ENCODE measurements around the gene GLOD5.

Gene GLOD5

DNA sequence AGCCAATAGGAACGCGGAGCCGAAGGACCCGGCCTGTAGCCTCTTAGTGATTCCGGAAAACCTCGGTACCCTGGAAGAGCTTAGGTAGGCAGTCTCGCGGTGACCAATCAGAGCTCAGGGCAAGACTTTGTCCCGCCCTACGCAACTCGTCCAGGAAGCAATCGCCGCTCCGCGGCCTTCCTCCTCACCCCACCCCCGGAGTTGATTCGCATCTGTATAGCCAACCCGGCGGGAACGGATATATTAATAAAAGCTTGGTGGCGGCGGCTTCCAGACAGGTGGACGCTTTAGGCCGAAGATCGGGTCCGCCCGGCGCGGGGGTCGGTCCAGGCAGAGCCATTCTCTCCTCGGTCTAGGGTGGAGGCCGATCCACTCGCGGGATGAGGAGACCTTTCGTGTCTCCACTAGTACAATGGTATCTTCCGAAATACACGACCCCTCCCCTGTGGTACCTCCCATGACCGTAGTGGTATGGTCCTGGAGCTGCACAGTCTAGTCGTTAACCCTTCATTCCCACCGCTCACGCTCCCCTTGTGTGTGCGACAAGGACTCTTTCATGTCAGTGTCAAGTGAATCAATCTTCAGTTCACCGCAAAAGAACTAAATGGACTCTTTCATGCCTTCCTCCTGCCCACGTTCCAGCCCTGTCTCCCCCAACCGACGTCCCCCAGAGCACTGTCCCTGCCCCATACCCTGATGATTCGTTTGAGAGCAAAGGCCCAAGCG, 24.2 kb upstream of the GLOD5 start:
- peak; percentile 86 for DNase-seq (ENCODE audit: low spot score)
- Mint-ChIP-seq H3K9me3 (no peaks in the 10 kb centered on the region), H3K36me3 (ENCODE audit: low read depth) (peaks cover 6% of the 10 kb centered on the region), H3K4me1 (ENCODE audit: low read depth) (peaks cover 12% of the 10 kb centered on the region), H3K4me3 (peak overlapping the region; percentile 95), H3K27me3 (ENCODE audit: low read depth) (no peaks in the 10 kb centered on the region), H3K27ac (peak overlapping the region; percentile 97)

DNA sequence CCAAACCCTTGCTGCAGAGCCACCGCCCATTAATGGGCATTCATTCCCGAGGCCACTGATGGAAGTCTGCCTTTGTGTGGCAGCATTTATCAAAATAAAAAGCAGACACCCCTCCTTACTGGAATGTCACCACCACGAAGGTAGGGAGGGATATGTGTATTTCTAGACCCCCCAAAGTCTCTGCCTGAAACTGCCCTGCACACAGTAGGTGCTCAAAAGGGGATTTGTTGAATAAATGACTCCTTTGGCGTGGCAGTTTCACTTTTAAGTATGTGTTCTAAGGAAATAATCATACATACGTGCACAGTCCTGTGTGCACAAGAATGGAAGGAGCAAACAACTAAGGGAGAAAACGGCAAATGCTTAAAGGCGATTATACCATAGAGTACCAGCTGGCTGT, 23.6 kb upstream of the GLOD5 start:
- Mint-ChIP-seq H3K4me1 (ENCODE audit: low read depth) (peaks cover 12% of the 10 kb centered on the region), H3K27me3 (ENCODE audit: low read depth) (no peaks in the 10 kb centered on the region), H3K27ac (peak overlapping the region; percentile 97), H3K36me3 (ENCODE audit: low read depth) (peaks cover 6% of the 10 kb centered on the region), H3K4me3 (peak overlapping the region; percentile 95), H3K9me3 (no peaks in the 10 kb centered on the region)
- DNase-seq (ENCODE audit: low spot score): no peak

DNA sequence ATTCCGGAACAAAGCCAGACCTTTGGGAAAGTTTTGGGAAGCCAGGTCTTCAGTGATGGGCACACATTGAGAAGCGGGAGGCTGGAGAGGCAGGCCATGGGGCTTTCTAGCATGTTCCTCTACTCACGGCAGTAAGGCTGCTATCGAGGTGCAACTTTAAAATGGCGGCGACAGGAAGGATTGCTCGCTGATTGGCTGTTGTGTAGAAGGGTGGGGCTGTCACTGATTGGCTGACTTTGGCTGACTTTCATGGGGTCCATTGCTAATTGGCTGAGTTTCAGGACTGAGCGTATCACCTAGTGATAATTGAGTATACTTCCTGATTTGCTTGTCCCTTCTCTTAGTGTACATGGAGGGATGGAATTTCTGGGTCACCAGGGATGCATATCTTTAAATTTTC, 19.7 kb upstream of the GLOD5 start:
- peaks cover 5% of the 10 kb centered on the region for H3K4me1 Mint-ChIP-seq (ENCODE audit: low read depth)
- no peak overlapping the region for H3K4me3 Mint-ChIP-seq
- peaks cover 2% of the 10 kb centered on the region for H3K36me3 Mint-ChIP-seq (ENCODE audit: low read depth)
- H3K27ac Mint-ChIP-seq: no peak overlapping the region
- no peaks in the 10 kb centered on the region for H3K9me3 Mint-ChIP-seq
- no peaks in the 10 kb centered on the region for H3K27me3 Mint-ChIP-seq (ENCODE audit: low read depth)
- no peak for DNase-seq (ENCODE audit: low spot score)

DNA sequence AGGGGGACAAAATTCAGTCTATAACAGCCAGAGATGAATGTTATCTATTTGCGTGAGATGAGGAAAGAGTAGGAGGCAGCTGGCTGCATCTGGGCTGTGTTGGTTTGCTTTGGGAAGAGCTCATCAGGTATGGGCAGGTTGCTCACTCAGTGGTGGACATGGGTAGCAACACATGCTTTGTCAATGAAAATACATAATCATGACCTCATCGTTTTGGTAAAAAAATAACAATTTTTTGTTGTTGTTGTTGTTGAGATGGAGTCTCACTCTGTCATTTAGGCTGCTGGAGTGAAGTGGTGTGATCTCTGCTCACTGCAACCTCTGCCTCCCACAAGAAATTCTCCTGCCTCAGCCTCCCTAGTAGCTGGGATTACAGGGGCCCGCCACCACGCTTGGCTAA, 16.3 kb upstream of the GLOD5 start:
- Mint-ChIP-seq H3K4me3 (no peak overlapping the region), H3K9me3 (no peaks in the 10 kb centered on the region), H3K4me1 (ENCODE audit: low read depth) (no peaks in the 10 kb centered on the region), H3K27ac (no peak overlapping the region), H3K27me3 (ENCODE audit: low read depth) (no peaks in the 10 kb centered on the region), H3K36me3 (ENCODE audit: low read depth) (no peaks in the 10 kb centered on the region)
- no peak for DNase-seq (ENCODE audit: low spot score)

DNA sequence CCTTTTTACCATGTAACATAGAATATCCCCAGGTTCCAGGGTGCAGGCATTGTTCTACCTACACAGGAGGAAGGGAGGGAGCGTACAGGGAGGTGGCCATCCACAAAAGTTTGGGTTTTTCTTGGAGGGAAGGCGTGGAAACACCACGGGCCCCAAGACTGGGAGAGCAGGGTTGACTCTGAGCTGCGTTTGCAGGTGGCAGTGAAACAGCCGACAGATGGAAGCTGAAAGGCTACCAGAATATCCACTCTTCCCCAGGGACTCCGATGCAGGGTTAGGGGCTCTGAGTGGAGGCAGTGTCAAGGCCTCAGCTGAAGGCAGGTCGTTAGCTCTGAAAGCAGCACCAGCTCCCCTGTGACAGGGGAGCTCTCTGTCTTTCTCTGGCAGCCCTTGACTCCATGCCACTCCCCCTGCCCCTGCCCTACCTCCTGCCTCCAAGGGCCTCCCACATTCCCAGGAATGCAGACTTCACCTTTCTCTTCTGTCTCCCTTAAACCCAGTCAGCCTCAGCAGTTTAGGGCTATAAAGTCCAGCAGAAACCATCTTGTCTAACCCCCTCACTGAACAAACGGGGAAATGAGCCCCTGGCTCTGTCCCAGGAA, 14.0 kb upstream of the GLOD5 start:
- Mint-ChIP-seq H3K27me3 (ENCODE audit: low read depth) (no peaks in the 10 kb centered on the region), H3K4me1 (ENCODE audit: low read depth) (peaks cover 6% of the 10 kb centered on the region), H3K4me3 (no peak overlapping the region), H3K36me3 (ENCODE audit: low read depth) (no peaks in the 10 kb centered on the region), H3K9me3 (no peaks in the 10 kb centered on the region), H3K27ac (no peak overlapping the region)
- DNase-seq (ENCODE audit: low spot score): no peak

DNA sequence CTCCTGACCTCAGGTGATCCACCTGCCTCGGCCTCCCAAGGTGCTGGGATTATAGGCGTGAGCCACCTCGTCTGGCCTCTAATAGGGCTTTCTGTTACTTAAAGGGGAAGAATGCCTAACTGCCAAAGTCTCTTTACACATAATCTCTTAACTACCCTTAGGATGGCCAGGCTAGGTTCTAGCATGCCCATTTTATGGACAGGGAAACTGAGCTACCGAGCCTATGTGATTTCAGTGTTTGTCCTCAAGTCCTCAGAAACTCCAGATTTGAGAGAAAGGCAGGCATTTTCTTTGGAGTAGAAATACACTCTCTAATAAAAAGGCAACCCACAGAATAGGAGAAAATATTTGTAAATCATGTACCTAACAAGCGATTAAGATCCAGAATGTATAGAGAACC, 12.4 kb upstream of the GLOD5 start:
- Mint-ChIP-seq H3K9me3 (no peaks in the 10 kb centered on the region), H3K27ac (no peak overlapping the region), H3K36me3 (ENCODE audit: low read depth) (no peaks in the 10 kb centered on the region), H3K27me3 (ENCODE audit: low read depth) (no peaks in the 10 kb centered on the region), H3K4me3 (no peak overlapping the region), H3K4me1 (ENCODE audit: low read depth) (peaks cover 6% of the 10 kb centered on the region)
- DNase-seq (ENCODE audit: low spot score): no peak

DNA sequence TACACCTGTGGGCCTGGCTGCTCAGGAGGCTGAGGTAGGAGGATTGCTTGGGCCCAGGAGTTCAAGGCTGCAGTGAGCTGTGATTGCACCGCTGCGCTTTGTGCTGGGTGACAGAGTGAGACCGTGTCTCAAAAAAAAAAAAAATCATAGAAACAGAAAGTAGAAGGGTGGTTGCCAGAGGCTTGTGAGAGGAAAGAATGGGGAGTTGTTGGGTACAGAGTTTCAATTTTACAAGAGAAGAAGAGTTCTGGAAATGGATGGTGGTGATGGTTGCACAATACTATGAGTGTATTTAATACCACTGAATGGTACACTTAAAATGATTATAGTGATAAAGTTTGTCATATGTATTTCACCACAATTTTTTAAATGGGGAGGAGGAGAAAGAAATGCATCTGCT, 10.2 kb upstream of the GLOD5 start:
- peaks cover 8% of the 10 kb centered on the region for H3K4me1 Mint-ChIP-seq (ENCODE audit: low read depth)
- H3K9me3 Mint-ChIP-seq: no peaks in the 10 kb centered on the region
- H3K27ac Mint-ChIP-seq: peak overlapping the region; percentile 72

DNA sequence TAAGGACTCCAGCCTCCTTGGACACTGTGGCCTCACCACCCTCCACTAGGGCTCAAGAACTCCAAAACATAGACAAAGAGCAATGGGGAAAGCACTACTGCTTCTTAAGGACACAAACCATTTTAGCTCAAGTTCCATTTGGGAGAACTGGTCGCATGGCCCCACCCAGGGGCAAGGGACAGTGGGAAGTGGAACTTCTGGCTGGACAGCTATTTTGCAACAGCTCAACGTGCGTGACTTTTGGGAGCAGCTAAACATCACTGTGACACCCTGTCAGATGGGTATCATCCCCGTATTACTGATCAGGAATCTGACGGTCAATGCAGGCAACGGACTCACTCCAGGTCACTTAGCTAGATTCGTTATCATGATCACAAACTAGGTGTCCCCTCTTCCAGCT, 9.0 kb upstream of the GLOD5 start:
- Mint-ChIP-seq H3K4me3 (no peak overlapping the region), H3K36me3 (ENCODE audit: low read depth) (no peaks in the 10 kb centered on the region), H3K27ac (no peak overlapping the region), H3K4me1 (ENCODE audit: low read depth) (peaks cover 8% of the 10 kb centered on the region), H3K27me3 (ENCODE audit: low read depth) (no peaks in the 10 kb centered on the region), H3K9me3 (no peaks in the 10 kb centered on the region)
- no peak for DNase-seq (ENCODE audit: low spot score)

More for the DNA sequence above, 10.2 kb upstream of the GLOD5 start:
- Mint-ChIP-seq H3K36me3 (ENCODE audit: low read depth) (no peaks in the 10 kb centered on the region), H3K27me3 (ENCODE audit: low read depth) (no peaks in the 10 kb centered on the region), H3K4me3 (peak overlapping the region; percentile 39)
- peak; percentile 5 for DNase-seq (ENCODE audit: low spot score)

DNA sequence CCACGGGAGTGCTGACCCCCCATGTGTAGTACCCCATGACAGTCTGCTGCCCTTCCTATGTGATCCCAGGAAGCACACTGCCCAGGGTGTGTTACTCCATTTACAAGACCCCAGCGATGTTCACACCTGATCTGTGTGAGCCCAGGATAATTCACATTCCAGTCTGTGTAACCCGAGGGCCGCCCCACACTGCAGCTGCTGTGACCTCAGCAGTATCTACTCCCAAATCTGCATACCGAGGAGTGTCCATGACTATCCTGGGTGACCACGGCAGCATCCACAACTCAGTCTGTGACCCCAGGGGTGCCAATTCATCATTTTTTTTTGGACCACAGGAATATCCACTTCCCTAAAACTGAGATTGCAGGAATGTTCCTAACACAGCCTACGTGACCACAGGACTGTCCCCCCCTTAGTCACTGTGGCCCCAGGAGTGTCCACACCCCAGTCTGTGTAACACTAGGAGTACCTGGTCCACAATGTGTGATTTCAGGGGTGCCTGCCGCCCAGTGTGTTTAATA, 7.8 kb upstream of the GLOD5 start:
- Mint-ChIP-seq H3K27ac (no peak overlapping the region), H3K4me3 (no peak overlapping the region), H3K4me1 (ENCODE audit: low read depth) (peaks cover 8% of the 10 kb centered on the region), H3K36me3 (ENCODE audit: low read depth) (no peaks in the 10 kb centered on the region), H3K9me3 (no peaks in the 10 kb centered on the region), H3K27me3 (ENCODE audit: low read depth) (no peaks in the 10 kb centered on the region)
- DNase-seq (ENCODE audit: low spot score): no peak

DNA sequence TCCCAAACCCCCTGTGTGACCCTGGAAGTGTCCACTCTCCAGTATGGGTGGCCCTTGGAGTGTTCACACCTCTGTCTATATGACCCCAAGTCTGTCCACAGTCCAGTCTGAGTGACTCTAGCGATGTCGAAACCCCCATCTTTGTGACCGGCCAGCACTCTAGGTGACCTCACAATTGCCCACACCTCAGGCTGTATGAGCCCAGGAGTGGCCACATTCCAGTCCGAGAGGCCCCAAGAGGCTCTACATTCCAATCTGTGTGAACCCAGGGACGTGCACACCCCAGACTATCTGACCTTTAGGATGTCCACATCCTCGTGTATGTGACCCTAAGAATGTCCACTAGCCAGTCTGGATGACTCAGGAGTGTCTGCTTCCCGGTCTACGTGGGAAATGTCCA, 7.3 kb upstream of the GLOD5 start:
- Mint-ChIP-seq H3K36me3 (ENCODE audit: low read depth) (no peaks in the 10 kb centered on the region), H3K4me1 (ENCODE audit: low read depth) (peaks cover 8% of the 10 kb centered on the region), H3K27me3 (ENCODE audit: low read depth) (no peaks in the 10 kb centered on the region), H3K27ac (no peak overlapping the region), H3K9me3 (no peaks in the 10 kb centered on the region), H3K4me3 (no peak overlapping the region)
- DNase-seq (ENCODE audit: low spot score): no peak

DNA sequence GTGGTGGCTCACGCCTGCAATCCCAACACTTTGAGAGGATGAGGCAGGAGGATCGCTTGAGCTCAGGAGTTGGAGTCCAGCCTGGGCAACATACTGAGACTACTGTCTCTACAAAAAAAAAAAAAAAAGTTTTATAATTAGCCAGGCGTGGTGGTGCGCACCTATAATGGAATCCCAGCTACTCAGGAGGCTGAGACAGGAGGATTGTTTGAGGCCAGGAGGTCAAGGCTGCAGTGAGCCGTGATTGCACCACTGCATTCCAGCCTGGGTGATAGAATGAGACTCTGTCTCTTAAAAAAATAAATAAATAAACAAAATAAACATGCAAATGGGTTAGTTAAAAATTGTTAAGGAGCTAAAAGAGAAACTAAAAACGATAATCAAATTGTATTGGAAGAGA, 7.7 kb downstream of the GLOD5 start:
- H3K4me1 Mint-ChIP-seq (ENCODE audit: low read depth): no peaks in the 10 kb centered on the region
- H3K27me3 Mint-ChIP-seq (ENCODE audit: low read depth): peaks cover 5% of the 10 kb centered on the region
- H3K36me3 Mint-ChIP-seq (ENCODE audit: low read depth): no peaks in the 10 kb centered on the region
- H3K9me3 Mint-ChIP-seq: no peaks in the 10 kb centered on the region
- H3K27ac Mint-ChIP-seq: no peak overlapping the region
- H3K4me3 Mint-ChIP-seq: no peak overlapping the region
- DNase-seq (ENCODE audit: low spot score): no peak

DNA sequence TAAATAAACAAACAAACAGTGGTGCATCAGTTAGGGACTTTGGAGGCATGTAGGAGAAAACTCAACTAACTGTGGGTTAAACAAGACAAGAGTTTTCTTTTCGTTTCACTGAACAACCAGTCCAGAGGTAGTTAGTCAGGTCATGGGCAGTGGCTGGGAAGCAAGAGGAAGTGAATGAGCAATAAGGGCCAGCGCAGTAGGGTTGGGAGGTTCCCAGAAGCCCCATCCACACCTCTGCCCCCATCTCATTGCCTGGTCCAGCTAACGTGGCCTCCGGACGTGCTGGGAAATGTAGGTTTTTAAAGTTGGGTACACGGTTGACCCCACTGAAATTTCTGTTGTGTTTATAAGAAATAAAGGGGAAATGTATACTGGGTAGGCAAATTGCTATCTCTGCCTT, 8.7 kb downstream of the GLOD5 start:
- H3K27ac Mint-ChIP-seq: no peak overlapping the region
- no peaks in the 10 kb centered on the region for H3K9me3 Mint-ChIP-seq
- no peak for DNase-seq (ENCODE audit: low spot score)
- no peaks in the 10 kb centered on the region for H3K4me1 Mint-ChIP-seq (ENCODE audit: low read depth)
- H3K36me3 Mint-ChIP-seq (ENCODE audit: low read depth): no peaks in the 10 kb centered on the region
- peaks cover 5% of the 10 kb centered on the region for H3K27me3 Mint-ChIP-seq (ENCODE audit: low read depth)
- H3K4me3 Mint-ChIP-seq: no peak overlapping the region

DNA sequence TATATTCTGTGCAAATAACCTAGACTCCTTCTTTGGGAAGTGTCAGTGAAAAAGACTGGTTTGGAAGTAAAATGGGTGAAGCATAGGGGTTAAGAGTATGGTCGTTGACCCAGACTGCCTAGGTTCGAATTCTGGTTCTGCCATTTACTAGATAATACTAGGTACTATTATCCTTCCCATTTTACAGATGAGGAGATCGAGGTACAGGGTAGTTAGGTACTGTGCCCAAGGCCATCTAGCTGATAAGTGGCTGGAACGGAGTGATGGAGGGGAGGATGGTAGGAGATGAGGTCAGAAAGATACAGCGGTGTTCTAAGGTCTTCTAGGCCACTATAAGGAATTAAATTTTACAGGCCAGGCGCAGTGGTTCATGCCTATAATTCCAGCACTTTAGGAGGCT, 11.1 kb downstream of the GLOD5 start:
- no peaks in the 10 kb centered on the region for H3K9me3 Mint-ChIP-seq
- H3K4me1 Mint-ChIP-seq (ENCODE audit: low read depth): no peaks in the 10 kb centered on the region
- H3K27ac Mint-ChIP-seq: no peak overlapping the region
- no peak overlapping the region for H3K4me3 Mint-ChIP-seq
- peaks cover 15% of the 10 kb centered on the region for H3K27me3 Mint-ChIP-seq (ENCODE audit: low read depth)
- H3K36me3 Mint-ChIP-seq (ENCODE audit: low read depth): no peaks in the 10 kb centered on the region
- DNase-seq (ENCODE audit: low spot score): no peak

DNA sequence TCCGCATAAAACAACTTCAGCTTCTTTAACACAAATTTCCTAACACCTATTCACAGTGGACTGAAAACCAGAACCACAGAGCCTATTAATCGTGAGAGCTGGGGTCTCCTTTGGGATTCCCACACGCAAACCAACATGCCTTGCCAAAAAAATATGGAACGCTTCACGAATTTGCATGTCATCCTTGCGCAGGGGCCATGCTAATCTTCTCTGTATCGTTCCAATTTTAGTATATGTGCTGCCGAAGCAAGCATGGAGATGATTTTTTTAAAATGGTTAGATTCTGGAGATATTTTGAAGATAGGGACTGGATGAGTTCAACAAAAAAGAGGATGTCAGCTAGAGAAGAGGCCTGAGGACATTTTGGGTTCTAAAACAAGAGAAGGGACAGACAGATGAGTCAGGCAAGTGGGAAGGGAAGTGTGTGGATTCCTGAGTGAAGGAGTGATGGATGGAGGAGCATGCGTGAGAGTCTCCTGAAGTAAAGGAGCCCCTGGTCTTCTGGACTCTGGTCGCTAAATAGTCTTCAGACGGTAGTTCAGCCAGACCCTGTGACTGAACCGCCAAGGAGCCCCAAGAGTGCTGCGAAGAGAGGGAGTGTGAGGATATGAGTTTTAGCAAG, 15.4 kb downstream of the GLOD5 start:
- no peaks in the 10 kb centered on the region for H3K4me1 Mint-ChIP-seq (ENCODE audit: low read depth)
- H3K27ac Mint-ChIP-seq: no peak overlapping the region
- H3K27me3 Mint-ChIP-seq (ENCODE audit: low read depth): peaks cover 16% of the 10 kb centered on the region
- no peaks in the 10 kb centered on the region for H3K36me3 Mint-ChIP-seq (ENCODE audit: low read depth)
- no peak overlapping the region for H3K4me3 Mint-ChIP-seq
- H3K9me3 Mint-ChIP-seq: no peaks in the 10 kb centered on the region
- no peak for DNase-seq (ENCODE audit: low spot score)
